ENCODE results near the gene LEPR.

Gene LEPR

GRCh38 chr1:65421351-65422025, 1.0 kb downstream of the LEPR start:
- no peak for DNase-seq
- no peaks in the 10 kb centered on the region for H3K9me3 ChIP-seq (ENCODE audit: control insufficient read depth, low read length)
- H3K4me3 ChIP-seq (ENCODE audit: insufficient read depth, low read depth, low read length, poor library complexity, severe bottlenecking), result peak overlapping the region; percentile 93
- no peak overlapping the region for H3K27ac ChIP-seq (ENCODE audit: insufficient read depth, low read length, poor library complexity, severe bottlenecking)
- peaks cover 4% of the 10 kb centered on the region for H3K4me1 ChIP-seq (ENCODE audit: control insufficient read depth, insufficient read depth, low read length, poor library complexity, severe bottlenecking)
- H3K27me3 ChIP-seq (replicated peaks; ENCODE audit: control insufficient read depth, insufficient read depth, low read length, poor library complexity, severe bottlenecking), result no peaks in the 10 kb centered on the region
- peaks cover 9% of the 10 kb centered on the region for H3K36me3 ChIP-seq (ENCODE audit: control insufficient read depth, insufficient read depth, low read length)

GRCh38 chr1:65422241-65423203, 2.1 kb downstream of the LEPR start:
- Histone ChIP-seq H3K4me3 (ENCODE audit: insufficient read depth, low read depth, low read length, poor library complexity, severe bottlenecking) (no peak overlapping the region), H3K27ac (ENCODE audit: insufficient read depth, low read length, poor library complexity, severe bottlenecking) (no peak overlapping the region), H3K9me3 (ENCODE audit: control insufficient read depth, low read length) (no peaks in the 10 kb centered on the region), H3K27me3 (replicated peaks; ENCODE audit: control insufficient read depth, insufficient read depth, low read length, poor library complexity, severe bottlenecking) (no peaks in the 10 kb centered on the region), H3K4me1 (ENCODE audit: control insufficient read depth, insufficient read depth, low read length, poor library complexity, severe bottlenecking) (peaks cover 4% of the 10 kb centered on the region), H3K36me3 (ENCODE audit: control insufficient read depth, insufficient read depth, low read length) (peaks cover 9% of the 10 kb centered on the region)
- DNase-seq, result no peak

- Histone ChIP-seq H3K9me3 (ENCODE audit: control insufficient read depth, low read length) (no peaks in the 10 kb centered on the region), H3K27ac (ENCODE audit: insufficient read depth, low read length, poor library complexity, severe bottlenecking) (no peak overlapping the region), H3K36me3 (ENCODE audit: control insufficient read depth, insufficient read depth, low read length) (peaks cover 9% of the 10 kb centered on the region), H3K4me1 (ENCODE audit: control insufficient read depth, insufficient read depth, low read length, poor library complexity, severe bottlenecking) (peaks cover 4% of the 10 kb centered on the region), H3K4me3 (ENCODE audit: insufficient read depth, low read depth, low read length, poor library complexity, severe bottlenecking) (no peak overlapping the region), H3K27me3 (replicated peaks; ENCODE audit: control insufficient read depth, insufficient read depth, low read length, poor library complexity, severe bottlenecking) (no peaks in the 10 kb centered on the region)
- DNase-seq, result no peak
Observed at GRCh38 chr1:65423884-65424572, 3.6 kb downstream of the LEPR start.

DNA sequence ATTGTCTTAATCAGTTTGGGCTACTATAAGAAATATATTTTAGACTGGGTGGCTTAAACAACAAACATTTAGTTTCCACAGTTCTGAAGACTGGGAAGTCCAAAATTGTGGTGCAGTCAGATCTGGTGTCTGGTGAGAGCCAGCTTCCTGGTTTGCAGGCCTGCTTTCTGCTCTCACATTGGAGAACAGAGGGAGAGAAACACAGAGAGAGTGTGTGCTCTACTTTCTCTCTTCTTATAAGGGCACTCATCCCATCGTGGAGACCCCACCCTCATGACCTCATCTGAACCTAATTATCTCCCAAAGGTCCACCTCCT, 4.1 kb downstream of the LEPR start:
- Histone ChIP-seq H3K27me3 (replicated peaks; ENCODE audit: control insufficient read depth, insufficient read depth, low read length, poor library complexity, severe bottlenecking) (no peaks in the 10 kb centered on the region), H3K4me1 (ENCODE audit: control insufficient read depth, insufficient read depth, low read length, poor library complexity, severe bottlenecking) (peaks cover under 1% of the 10 kb centered on the region), H3K4me3 (ENCODE audit: insufficient read depth, low read depth, low read length, poor library complexity, severe bottlenecking) (no peak overlapping the region), H3K27ac (ENCODE audit: insufficient read depth, low read length, poor library complexity, severe bottlenecking) (no peak overlapping the region), H3K36me3 (ENCODE audit: control insufficient read depth, insufficient read depth, low read length) (peaks cover 9% of the 10 kb centered on the region), H3K9me3 (ENCODE audit: control insufficient read depth, low read length) (no peaks in the 10 kb centered on the region)
- DNase-seq, result no peak

DNA sequence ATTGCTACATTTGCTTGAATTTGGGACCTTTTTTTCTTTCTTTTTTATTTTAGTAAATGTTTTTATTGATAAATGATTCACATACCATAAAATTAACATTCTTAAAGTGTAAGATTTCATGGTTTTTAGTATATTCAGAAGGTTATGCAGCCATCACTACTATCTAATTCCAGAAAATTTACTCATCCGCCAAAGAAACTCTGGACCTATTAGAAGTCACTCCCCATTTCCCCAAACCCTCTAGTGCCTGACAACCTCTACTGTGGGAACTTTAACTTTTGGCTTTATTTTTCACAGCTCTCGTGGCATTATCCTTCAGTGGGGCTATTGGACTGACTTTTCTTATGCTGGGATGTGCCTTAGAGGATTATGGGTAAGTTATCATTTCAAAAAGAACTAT, 4.5 kb downstream of the LEPR start:
- H3K27me3 ChIP-seq (replicated peaks; ENCODE audit: control insufficient read depth, insufficient read depth, low read length, poor library complexity, severe bottlenecking), result no peaks in the 10 kb centered on the region
- no peaks in the 10 kb centered on the region for H3K4me1 ChIP-seq (ENCODE audit: control insufficient read depth, insufficient read depth, low read length, poor library complexity, severe bottlenecking)
- no peak overlapping the region for H3K4me3 ChIP-seq (ENCODE audit: insufficient read depth, low read depth, low read length, poor library complexity, severe bottlenecking)
- DNase-seq, result no peak
- no peaks in the 10 kb centered on the region for H3K9me3 ChIP-seq (ENCODE audit: control insufficient read depth, low read length)
- H3K36me3 ChIP-seq (ENCODE audit: control insufficient read depth, insufficient read depth, low read length), result peaks cover 9% of the 10 kb centered on the region
- no peak overlapping the region for H3K27ac ChIP-seq (ENCODE audit: insufficient read depth, low read length, poor library complexity, severe bottlenecking)

DNA sequence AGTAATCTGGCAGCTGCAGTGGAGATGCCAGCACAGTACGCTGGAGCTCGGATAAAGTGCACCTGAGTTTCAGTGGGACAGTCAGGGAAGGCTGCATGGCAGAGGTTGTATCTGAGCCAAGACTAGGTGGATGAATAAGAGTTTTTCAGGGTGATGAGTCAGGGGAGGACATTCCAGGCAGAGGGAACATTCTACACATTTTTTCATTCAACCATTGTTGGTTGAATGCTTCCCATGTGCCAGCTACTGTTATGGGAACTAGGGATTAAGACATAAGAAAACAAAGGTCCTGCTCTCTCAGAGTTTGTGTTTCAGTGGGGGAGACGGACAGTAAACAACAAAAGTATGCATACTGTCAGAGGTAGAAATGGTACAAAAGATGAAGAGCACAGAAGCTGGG, 5.2 kb downstream of the LEPR start:
- no peak overlapping the region for H3K27ac ChIP-seq (ENCODE audit: insufficient read depth, low read length, poor library complexity, severe bottlenecking)
- H3K9me3 ChIP-seq (ENCODE audit: control insufficient read depth, low read length), result no peaks in the 10 kb centered on the region
- no peaks in the 10 kb centered on the region for H3K4me1 ChIP-seq (ENCODE audit: control insufficient read depth, insufficient read depth, low read length, poor library complexity, severe bottlenecking)
- H3K4me3 ChIP-seq (ENCODE audit: insufficient read depth, low read depth, low read length, poor library complexity, severe bottlenecking), result no peak overlapping the region
- no peaks in the 10 kb centered on the region for H3K27me3 ChIP-seq (replicated peaks; ENCODE audit: control insufficient read depth, insufficient read depth, low read length, poor library complexity, severe bottlenecking)
- peaks cover 9% of the 10 kb centered on the region for H3K36me3 ChIP-seq (ENCODE audit: control insufficient read depth, insufficient read depth, low read length)
- DNase-seq, result no peak

DNA sequence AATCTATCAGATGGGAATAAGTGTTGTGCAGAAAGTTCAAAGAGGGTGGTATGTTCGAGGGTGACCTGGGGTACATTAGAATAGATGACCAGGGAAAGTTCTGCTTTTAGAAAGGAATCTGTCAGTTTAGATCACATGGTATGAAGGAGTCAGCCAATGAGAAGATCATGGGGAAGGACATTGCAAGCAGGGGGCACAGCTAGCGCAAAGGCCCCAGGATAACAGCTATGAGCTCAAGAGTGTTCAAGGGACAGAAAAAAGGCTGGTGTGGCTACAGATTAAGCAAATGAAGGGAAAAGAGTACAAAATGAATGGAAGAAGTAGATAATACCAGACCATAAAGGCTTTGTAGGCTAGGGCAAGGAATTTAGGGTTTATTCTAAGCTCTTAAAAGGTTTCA, 8.6 kb downstream of the LEPR start:
- Histone ChIP-seq H3K36me3 (ENCODE audit: control insufficient read depth, insufficient read depth, low read length) (peaks cover 9% of the 10 kb centered on the region), H3K27ac (ENCODE audit: insufficient read depth, low read length, poor library complexity, severe bottlenecking) (no peak overlapping the region), H3K4me3 (ENCODE audit: insufficient read depth, low read depth, low read length, poor library complexity, severe bottlenecking) (no peak overlapping the region), H3K4me1 (ENCODE audit: control insufficient read depth, insufficient read depth, low read length, poor library complexity, severe bottlenecking) (no peaks in the 10 kb centered on the region), H3K9me3 (ENCODE audit: control insufficient read depth, low read length) (no peaks in the 10 kb centered on the region), H3K27me3 (replicated peaks; ENCODE audit: control insufficient read depth, insufficient read depth, low read length, poor library complexity, severe bottlenecking) (no peaks in the 10 kb centered on the region)
- no peak for DNase-seq

GRCh38 chr1:65429806-65430205, 9.3 kb downstream of the LEPR start:
- Histone ChIP-seq H3K27ac (ENCODE audit: insufficient read depth, low read length, poor library complexity, severe bottlenecking) (no peak overlapping the region), H3K27me3 (replicated peaks; ENCODE audit: control insufficient read depth, insufficient read depth, low read length, poor library complexity, severe bottlenecking) (no peaks in the 10 kb centered on the region), H3K4me3 (ENCODE audit: insufficient read depth, low read depth, low read length, poor library complexity, severe bottlenecking) (no peak overlapping the region), H3K36me3 (ENCODE audit: control insufficient read depth, insufficient read depth, low read length) (peaks cover 9% of the 10 kb centered on the region), H3K4me1 (ENCODE audit: control insufficient read depth, insufficient read depth, low read length, poor library complexity, severe bottlenecking) (no peaks in the 10 kb centered on the region), H3K9me3 (ENCODE audit: control insufficient read depth, low read length) (no peaks in the 10 kb centered on the region)
- no peak for DNase-seq

DNA sequence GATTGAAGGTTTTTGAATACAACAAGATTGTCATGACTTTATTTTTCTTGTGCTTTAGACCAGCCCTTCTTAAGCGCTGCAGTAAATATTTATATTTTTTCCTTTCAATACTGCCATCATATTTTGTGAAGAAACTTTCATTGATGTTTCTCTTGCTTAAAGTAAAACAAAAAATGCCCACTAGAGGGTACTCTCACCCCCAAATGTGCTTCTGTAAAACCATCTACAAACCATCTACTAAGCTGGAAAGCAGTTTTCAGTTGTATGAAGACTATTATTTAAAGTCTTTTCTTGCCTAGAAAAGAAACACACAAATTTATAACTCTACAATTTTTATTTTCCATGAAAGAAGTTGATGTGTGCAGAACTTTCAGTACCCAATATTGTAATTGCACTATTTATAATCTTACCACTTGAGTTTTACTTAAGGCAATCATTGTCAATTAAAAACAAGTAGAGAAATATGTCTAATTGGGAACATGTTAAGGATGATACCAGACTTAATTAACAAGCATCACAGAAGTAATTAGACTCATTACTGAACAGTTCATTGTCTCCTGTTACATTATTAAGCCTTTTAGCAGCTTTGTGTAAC, 10.7 kb downstream of the LEPR start:
- Histone ChIP-seq H3K27ac (ENCODE audit: insufficient read depth, low read length, poor library complexity, severe bottlenecking) (no peak overlapping the region), H3K4me3 (ENCODE audit: insufficient read depth, low read depth, low read length, poor library complexity, severe bottlenecking) (no peak overlapping the region), H3K4me1 (ENCODE audit: control insufficient read depth, insufficient read depth, low read length, poor library complexity, severe bottlenecking) (no peaks in the 10 kb centered on the region), H3K36me3 (ENCODE audit: control insufficient read depth, insufficient read depth, low read length) (peaks cover 3% of the 10 kb centered on the region), H3K9me3 (ENCODE audit: control insufficient read depth, low read length) (no peaks in the 10 kb centered on the region), H3K27me3 (replicated peaks; ENCODE audit: control insufficient read depth, insufficient read depth, low read length, poor library complexity, severe bottlenecking) (no peaks in the 10 kb centered on the region)
- DNase-seq, result no peak
